Measurements from ENCODE around the gene JMJD6. TPM values are rescaled to one million over a fixed set of nuclear protein-coding genes. Genes with fewer than 3 reads are reported as not detected.

The JMJD6 gene
- total and polyA plus RNA-seq, 9 of the 15 experiments (the other 6 are each of a cell fraction or from before 2014, with no cell fraction given): 2.5 to 52.3 (median 36.3) TPM

GRCh38 chr17:76671123-76671911, 55.1 kb downstream of the JMJD6 start (continued):
- TF ChIP-seq USF2 (CRISPR knock-in tag; IDR thresholded peaks at IDR 0.05) (no peak), SNRNP70 (optimal IDR thresholded peaks at IDR 0.05; ENCODE audit: low read depth, low read length) (no peak), BCLAF1 (IDR thresholded peaks at IDR 0.05; ENCODE audit: borderline replicate concordance in 1 of 2, control insufficient read depth in 1 of 2, low read depth in 2 of 2, low read length in 1 of 2) (no peak), HMGXB4 (CRISPR knock-in tag; IDR thresholded peaks at IDR 0.05) (no peak), MAFG (tag; conservative IDR thresholded peaks at IDR 0.05) (no peak), SMARCA4 (IDR thresholded peaks at IDR 0.05) (peak; percentile 49; the same call in 1 of the 2 replicates), HDAC3 (IDR thresholded peaks at IDR 0.05; ENCODE audit: borderline replicate concordance, partially characterized antibody) (no peak), CGGBP1 (CRISPR knock-in tag; IDR thresholded peaks at IDR 0.05) (no peak), CTCFL (IDR thresholded peaks at IDR 0.05; ENCODE audit: borderline replicate concordance, insufficient read depth, low read depth, low read length, poor library complexity, severe bottlenecking) (no peak), ZNF217 (CRISPR knock-in tag; IDR thresholded peaks at IDR 0.05) (no peak), LARP7 (IDR thresholded peaks at IDR 0.05) (no peak), SAFB (IDR thresholded peaks at IDR 0.05; ENCODE audit: borderline replicate concordance, low read depth, low read length) (no peak), IRF9 (tag; IDR thresholded peaks at IDR 0.05) (no peak), SMARCB1 (IDR thresholded peaks at IDR 0.05; ENCODE audit: insufficient read length, low read depth) (no peak), CCNT2 (IDR thresholded peaks at IDR 0.05; ENCODE audit: borderline replicate concordance, extremely low read depth, insufficient read length, low read depth, low read length) (no peak), HIVEP1 (CRISPR knock-in tag; IDR thresholded peaks at IDR 0.05) (no peak), ZKSCAN8 (CRISPR knock-in tag; IDR thresholded peaks at IDR 0.05) (peak; percentile 37; the same call in 1 of the 2 replicates)
